PFSK-1 (cell line): ENCODE results near the gene KLF16.

Experiments used
- FOXP2 ChIP-seq: optimal IDR thresholded peaks from 2 replicates; pipeline ENCODE3; 2011; ENCODE audit warnings: borderline replicate concordance, control low read depth, inconsistent platforms; ENCODE audit not compliant: insufficient read depth; ENCODE audit errors: extremely low read length, extremely low read depth
- POLR2AphosphoS5 ChIP-seq: IDR thresholded peaks from 2 replicates; pipeline ENCODE4 v1.6.1; 2012; ENCODE audit warnings: low read depth, mild to moderate bottlenecking, control low read depth, low read length, moderate library complexity
- SIN3A ChIP-seq: IDR thresholded peaks from 2 replicates; pipeline ENCODE4 v1.6.1; 2012; ENCODE audit warnings: mild to moderate bottlenecking, low read length, moderate library complexity, borderline replicate concordance; ENCODE audit not compliant: insufficient read depth
- TAF1 ChIP-seq: IDR thresholded peaks from 2 replicates; pipeline ENCODE4 v1.6.1; 2012; ENCODE audit warnings: low read length, control low read depth, borderline replicate concordance; ENCODE audit not compliant: insufficient read depth
- TF ChIP-seq, protein P1 (sequence below), 2 experiments: IDR thresholded peaks; 2 replicates each; pipeline versions ENCODE4 v1.6.1 to v1.8.0; 2011 to 2012; ENCODE audit warnings: low read depth in 2 of 2, low read length in 2 of 2, control low read depth in 1 of 2, inconsistent platforms in 1 of 2, mild to moderate bottlenecking in 1 of 2, moderate library complexity in 1 of 2; ENCODE audit not compliant: insufficient read depth in 1 of 2

The KLF16 gene

DNA sequence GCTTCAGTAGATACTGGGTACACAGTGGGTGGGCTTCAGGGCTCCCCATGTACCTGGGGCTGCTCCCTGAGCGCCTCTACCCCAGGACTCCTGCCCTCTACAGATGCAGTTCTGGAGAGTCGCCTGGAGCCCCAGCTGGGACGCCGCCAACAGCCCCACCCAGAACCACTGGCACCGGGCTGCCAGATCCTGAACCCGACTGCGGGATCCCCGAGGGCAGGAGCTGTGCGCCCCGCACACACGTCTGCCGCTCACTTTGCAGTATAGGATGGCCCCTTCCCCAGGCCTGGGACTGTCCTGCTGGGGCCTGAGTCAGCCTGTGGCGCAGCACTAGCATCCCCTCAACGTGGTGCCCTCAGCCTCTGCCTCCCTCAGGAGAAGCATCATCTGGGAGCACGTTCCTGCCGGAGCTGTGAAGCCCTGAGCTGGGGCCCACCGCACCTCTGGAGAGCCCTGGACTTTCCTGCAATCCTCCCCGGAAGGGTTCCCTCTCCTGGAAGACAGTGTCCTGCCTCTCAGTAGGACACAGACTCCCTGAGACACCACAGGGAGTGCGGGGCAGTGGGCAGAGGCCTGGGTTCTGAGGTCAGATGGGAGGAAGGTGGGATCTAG, 18.8 kb downstream of the KLF16 start:
- TF ChIP-seq, protein P1, sequence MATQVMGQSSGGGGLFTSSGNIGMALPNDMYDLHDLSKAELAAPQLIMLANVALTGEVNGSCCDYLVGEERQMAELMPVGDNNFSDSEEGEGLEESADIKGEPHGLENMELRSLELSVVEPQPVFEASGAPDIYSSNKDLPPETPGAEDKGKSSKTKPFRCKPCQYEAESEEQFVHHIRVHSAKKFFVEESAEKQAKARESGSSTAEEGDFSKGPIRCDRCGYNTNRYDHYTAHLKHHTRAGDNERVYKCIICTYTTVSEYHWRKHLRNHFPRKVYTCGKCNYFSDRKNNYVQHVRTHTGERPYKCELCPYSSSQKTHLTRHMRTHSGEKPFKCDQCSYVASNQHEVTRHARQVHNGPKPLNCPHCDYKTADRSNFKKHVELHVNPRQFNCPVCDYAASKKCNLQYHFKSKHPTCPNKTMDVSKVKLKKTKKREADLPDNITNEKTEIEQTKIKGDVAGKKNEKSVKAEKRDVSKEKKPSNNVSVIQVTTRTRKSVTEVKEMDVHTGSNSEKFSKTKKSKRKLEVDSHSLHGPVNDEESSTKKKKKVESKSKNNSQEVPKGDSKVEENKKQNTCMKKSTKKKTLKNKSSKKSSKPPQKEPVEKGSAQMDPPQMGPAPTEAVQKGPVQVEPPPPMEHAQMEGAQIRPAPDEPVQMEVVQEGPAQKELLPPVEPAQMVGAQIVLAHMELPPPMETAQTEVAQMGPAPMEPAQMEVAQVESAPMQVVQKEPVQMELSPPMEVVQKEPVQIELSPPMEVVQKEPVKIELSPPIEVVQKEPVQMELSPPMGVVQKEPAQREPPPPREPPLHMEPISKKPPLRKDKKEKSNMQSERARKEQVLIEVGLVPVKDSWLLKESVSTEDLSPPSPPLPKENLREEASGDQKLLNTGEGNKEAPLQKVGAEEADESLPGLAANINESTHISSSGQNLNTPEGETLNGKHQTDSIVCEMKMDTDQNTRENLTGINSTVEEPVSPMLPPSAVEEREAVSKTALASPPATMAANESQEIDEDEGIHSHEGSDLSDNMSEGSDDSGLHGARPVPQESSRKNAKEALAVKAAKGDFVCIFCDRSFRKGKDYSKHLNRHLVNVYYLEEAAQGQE (IDR thresholded peaks at IDR 0.05; ENCODE audit: insufficient read depth in 1 of 2, low read depth in 2 of 2, low read length in 2 of 2) = no peak
- no peak for TF ChIP-seq SIN3A
- no peak for TF ChIP-seq TAF1
- no peak for TF ChIP-seq POLR2AphosphoS5
- TF ChIP-seq FOXP2 = no peak

DNA sequence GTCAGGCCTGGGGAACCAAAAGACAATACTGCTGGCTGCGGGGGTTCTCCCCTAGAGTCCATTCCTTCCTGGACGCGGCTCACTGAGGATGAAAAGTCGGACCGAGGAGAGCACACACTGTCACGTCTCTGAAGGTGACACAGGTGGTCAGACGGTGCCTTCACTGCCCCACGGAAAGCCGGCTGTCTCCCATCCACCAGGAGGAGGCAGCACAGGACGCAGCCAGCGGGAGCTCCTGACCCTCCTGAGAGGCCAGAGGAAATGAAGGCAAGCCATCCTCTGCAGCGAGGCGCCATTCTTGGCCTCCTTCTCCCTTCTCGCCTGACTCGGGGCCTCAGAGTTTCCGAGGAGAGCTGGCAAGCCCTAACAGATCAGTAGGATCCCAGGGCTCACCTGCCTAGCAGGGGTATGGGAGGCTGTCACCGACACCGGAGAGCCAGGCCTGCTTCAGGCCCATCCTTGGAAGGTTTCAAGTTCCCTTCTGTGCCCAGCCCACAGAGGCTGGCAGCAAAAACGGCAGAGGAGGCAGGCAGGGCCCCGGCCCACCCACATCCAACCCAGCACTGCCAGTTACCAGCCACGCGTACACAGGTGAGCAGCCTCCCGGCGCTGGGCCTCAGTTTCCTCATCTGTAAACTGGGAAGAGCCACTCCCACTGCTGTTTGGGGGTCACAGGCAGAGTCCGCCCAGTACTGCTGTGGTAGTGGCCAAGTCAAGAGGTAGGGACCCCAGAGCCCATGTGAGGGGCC, 19.6 kb downstream of the KLF16 start:
- TF ChIP-seq FOXP2 (no peak), POLR2AphosphoS5 (0 out of 2 replicates have a peak, but pooled peaks have one; percentile 16), SIN3A (no peak), TAF1 (no peak)

DNA sequence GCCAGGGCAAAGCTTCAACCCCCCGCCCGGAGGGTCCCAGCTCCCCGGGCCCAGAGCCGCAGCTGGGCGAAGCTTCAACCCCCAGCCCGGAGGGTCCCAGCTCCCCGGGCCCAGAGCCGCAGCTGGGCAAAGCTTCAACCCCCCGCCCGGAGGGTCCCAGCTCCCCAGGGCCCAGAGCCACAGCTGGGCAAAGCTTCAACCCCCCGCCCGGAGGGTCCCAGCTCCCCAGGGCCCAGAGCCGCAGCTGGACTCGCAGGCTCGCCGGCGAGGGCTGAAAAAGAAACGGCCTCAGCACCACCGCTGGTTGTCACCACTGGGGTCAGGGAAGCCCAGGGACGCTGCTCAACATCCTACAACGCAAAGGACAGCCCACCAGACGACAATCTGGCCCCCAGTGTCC, 20.3 kb downstream of the KLF16 start:
- TF ChIP-seq TAF1 (no peak), SIN3A (no peak), FOXP2 (no peak), POLR2AphosphoS5 (no peak)
- TF ChIP-seq, protein P1 (IDR thresholded peaks at IDR 0.05; ENCODE audit: insufficient read depth in 1 of 2, low read depth in 2 of 2, low read length in 2 of 2) = no peak

DNA sequence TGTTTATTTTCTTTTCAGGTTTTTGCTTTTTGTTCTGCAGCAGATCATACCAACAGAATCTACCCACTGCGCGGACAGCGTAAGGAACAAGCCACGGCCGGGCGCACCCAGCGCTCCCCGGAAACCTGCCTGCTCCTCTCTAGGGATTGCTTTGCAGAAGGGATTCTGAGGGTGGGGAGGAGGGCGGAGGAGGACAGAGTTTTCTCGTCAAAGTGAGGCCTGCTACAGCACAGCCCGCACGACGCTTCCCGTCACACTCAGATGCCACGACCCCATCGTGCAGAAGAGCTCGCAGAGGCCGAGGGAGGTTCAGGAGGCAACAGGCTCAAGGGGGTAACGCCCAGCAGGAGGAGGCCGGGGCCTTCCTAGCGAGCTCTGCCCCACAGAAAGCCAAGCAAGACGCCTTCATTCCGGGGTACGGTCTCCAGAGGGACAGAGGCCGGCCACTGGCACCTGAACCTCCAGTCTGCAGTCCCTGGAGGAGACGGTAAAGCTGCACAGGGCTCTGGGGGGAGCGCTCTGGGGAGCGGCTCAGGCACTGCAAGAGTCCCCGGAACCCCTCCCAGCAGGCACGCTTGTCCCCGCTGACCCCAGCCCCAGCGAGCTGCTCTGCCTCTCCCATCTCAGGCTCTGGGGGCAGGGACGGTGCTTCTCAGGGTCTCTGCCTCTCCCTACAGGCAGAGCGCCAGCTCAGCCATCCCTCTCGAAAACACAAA, 22.0 kb downstream of the KLF16 start:
- no peak for TF ChIP-seq SIN3A
- no peak for TF ChIP-seq POLR2AphosphoS5
- TF ChIP-seq TAF1 = no peak
- TF ChIP-seq, protein P1 (IDR thresholded peaks at IDR 0.05; ENCODE audit: insufficient read depth in 1 of 2, low read depth in 2 of 2, low read length in 2 of 2) = no peak
- TF ChIP-seq FOXP2 = no peak

DNA sequence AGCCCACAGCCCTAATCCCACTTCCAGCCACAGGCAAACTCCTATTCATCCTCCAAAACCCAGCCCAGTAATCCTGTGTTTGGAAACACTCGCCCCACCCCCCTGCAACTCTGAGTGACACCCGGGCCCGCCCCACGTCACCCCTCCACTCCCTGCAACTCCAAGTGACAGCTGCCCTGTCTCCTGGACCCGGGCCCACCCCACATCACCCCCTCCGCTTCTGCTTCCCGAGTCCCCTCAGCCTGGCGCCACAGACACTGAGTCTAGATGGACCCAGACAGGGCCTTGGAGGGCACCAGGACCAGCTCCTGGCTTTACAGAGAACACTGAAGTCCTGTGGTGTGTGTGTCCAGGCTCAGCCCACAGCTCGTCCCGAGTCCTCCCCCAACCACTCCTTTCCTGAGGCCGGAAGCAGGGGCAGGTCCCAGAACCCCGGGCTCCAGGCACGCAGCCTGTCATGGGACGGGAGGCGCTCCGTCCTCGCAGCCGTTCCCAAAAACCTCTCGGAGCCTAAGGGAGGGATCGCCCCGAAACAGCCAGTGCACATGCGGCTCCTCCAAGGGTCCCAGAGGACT, 22.8 kb downstream of the KLF16 start:
- TF ChIP-seq SIN3A (peak; percentile 25; the same call in 1 of the 2 replicates), TAF1 (peak; percentile 39; the same call in 1 of the 2 replicates), POLR2AphosphoS5 (peak; percentile 49; the same call in 1 of the 2 replicates), FOXP2 (peak; percentile 14)
- TF ChIP-seq, protein P1 (IDR thresholded peaks at IDR 0.05; ENCODE audit: insufficient read depth in 1 of 2, low read depth in 2 of 2, low read length in 2 of 2) = no peak
